ENCODE measurements around the gene AK3. TPM values are rescaled to one million over a fixed set of nuclear protein-coding genes. Genes with fewer than 3 reads are reported as not detected.
"Not testable (repeated sequence)": the region's sequence is repeated elsewhere in the genome, so short reads cannot be mapped to it uniquely, and the experiment has no call there.

AK3 gene
- total and polyA plus RNA-seq, 3 donors from 2014 or later = 18.3 to 24.1 (median 23.4) TPM

DNA sequence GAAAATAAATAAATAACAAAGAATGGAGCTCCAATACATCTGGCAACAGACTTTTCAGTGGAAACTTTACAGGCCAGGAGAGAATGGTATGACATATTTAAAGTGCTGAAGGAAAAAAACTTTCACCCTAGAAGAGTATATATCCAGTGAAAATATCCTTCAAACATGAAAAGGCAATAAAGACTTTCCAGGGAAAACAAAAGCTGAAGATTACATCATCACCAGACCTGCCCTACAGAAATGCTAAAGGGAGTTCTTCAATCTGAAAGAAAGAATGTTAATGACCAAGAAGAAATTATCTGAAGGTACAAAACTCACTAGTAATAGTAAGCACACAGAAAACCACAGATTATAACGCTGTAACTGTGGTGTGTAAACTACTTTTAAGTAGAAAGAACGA lies 43.4 kb upstream of the AK3 start:
- intact Hi-C loops (cut with DNase I; ENCODE audit: low total_unique reads) = no loop called here
- no peak for DNase-seq
- Histone ChIP-seq H3K9me3 (no peaks in the 10 kb centered on the region), H3K36me3 (ENCODE audit: low read depth, missing control alignments) (no peaks in the 10 kb centered on the region), H3K4me3 (no peak overlapping the region), H3K27ac (no peak overlapping the region), H3K4me1 (no peaks in the 10 kb centered on the region), H3K27me3 (no peaks in the 10 kb centered on the region)
- TF ChIP-seq CTCF (IDR thresholded peaks at IDR 0.05) = no peak
- TF ChIP-seq POLR2A (IDR thresholded peaks at IDR 0.05) = no peak
- 78 to 86% methylated on average over 2 of the region's 2 CpGs for WGBS, 2 donors

GRCh38 chr9:4783191-4783590 lies 42.2 kb upstream of the AK3 start:
- intact Hi-C loops (cut with DNase I; ENCODE audit: low total_unique reads); H3K4me1 ChIP-seq; DNase-seq; H3K27ac ChIP-seq; H3K4me3 ChIP-seq; H3K9me3 ChIP-seq; H3K36me3 ChIP-seq (ENCODE audit: low read depth, missing control alignments); H3K27me3 ChIP-seq: not testable (repeated sequence)
- 87 to 92% methylated on average over 4 of the region's 4 CpGs for WGBS, 2 donors

- WGBS, 2 donors = 95% methylated on average over 2 of the region's 2 CpGs; no CpG with 5 or more reads in 1 of the 2 donors
- Histone ChIP-seq H3K27me3 (no peaks in the 10 kb centered on the region), H3K4me1 (no peaks in the 10 kb centered on the region), H3K36me3 (ENCODE audit: low read depth, missing control alignments) (no peaks in the 10 kb centered on the region), H3K9me3 (no peaks in the 10 kb centered on the region), H3K27ac (no peak overlapping the region), H3K4me3 (no peak overlapping the region)
- TF ChIP-seq POLR2A (IDR thresholded peaks at IDR 0.05) (no peak), CTCF (IDR thresholded peaks at IDR 0.05) (no peak)
- intact Hi-C loops (cut with DNase I; ENCODE audit: low total_unique reads) = no loop called here
- no peak for DNase-seq
Observed at GRCh38 chr9:4781408-4781807, 40.4 kb upstream of the AK3 start.

- TF ChIP-seq CTCF (IDR thresholded peaks at IDR 0.05) (no peak), POLR2A (IDR thresholded peaks at IDR 0.05) (no peak)
- Histone ChIP-seq H3K27me3 (no peaks in the 10 kb centered on the region), H3K4me3 (no peak overlapping the region), H3K36me3 (ENCODE audit: low read depth, missing control alignments) (no peaks in the 10 kb centered on the region), H3K4me1 (no peaks in the 10 kb centered on the region), H3K27ac (no peak overlapping the region), H3K9me3 (no peaks in the 10 kb centered on the region)
- no peak for DNase-seq
- 92 to 100% methylated on average over 1 of the region's 1 CpG for WGBS, 2 donors
- intact Hi-C loops (cut with DNase I; ENCODE audit: low total_unique reads) = no loop called here
Observed at GRCh38 chr9:4780651-4781050, 39.6 kb upstream of the AK3 start.

DNA sequence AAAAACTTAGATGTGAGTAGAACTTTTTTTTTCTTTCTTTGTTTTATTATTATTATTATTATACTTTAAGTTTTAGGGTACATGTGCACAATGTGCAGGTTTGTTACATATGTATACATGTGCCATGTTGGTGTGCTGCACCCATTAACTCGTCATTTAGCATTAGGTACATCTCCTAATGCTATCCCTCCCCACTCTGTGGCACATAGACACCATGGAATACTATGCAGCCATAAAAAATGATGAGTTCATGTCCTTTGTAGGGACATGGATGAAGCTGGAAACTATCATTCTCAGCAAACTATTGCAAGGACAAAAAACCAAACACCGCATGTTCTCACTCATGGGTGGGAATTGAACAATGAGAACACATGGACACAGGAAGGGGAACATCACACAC lies 34.0 kb upstream of the AK3 start:
- WGBS, 2 donors = 92 to 100% methylated on average over 2 of the region's 2 CpGs
- intact Hi-C loops (cut with DNase I; ENCODE audit: low total_unique reads); H3K27ac ChIP-seq; H3K4me3 ChIP-seq; H3K36me3 ChIP-seq (ENCODE audit: low read depth, missing control alignments); DNase-seq; H3K9me3 ChIP-seq; H3K4me1 ChIP-seq; H3K27me3 ChIP-seq: not testable (repeated sequence)

DNA sequence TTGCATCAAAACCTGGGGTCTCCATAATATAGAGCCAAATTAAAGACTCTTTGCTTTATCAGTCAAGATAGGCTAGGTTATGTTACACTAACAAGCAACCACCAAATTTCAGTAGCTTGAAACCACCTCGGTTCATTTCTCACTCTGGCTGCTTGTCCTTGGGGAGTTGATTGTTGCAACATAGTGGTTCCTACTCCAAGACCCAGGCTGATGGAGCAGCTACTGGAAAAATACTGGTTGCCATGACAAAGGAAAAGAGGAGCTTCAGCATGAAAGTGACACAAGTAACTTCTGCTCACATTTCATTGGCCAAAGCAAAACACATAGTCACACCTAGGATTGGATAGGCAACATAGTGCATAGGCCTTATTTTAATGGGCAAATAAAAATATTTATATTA lies 33.2 kb upstream of the AK3 start:
- Histone ChIP-seq H3K9me3 (no peaks in the 10 kb centered on the region), H3K4me1 (no peaks in the 10 kb centered on the region), H3K27ac (no peak overlapping the region), H3K27me3 (no peaks in the 10 kb centered on the region), H3K4me3 (no peak overlapping the region), H3K36me3 (ENCODE audit: low read depth, missing control alignments) (no peaks in the 10 kb centered on the region)
- no peak for DNase-seq
- 39 to 40% methylated on average over 1 of the region's 1 CpG for WGBS, 2 donors
- TF ChIP-seq CTCF (IDR thresholded peaks at IDR 0.05) = no peak
- no peak for TF ChIP-seq POLR2A (IDR thresholded peaks at IDR 0.05)
- intact Hi-C loops (cut with DNase I; ENCODE audit: low total_unique reads) = no loop called here
